B cell (primary cell): ENCODE measurements around the gene DENR. TPM values are rescaled to one million over a fixed set of nuclear protein-coding genes. Genes with fewer than 3 reads are reported as not detected.
A peak's percentile ranks its signal among the peaks of the same experiment; 100 is the strongest.

Experiments used
- ATAC-seq: fragments of 200-7000 bp; cut with Tn5 transposase; one replicate; pipeline ENCODE4 v1.10.0; 2021; ENCODE audit warnings: low read depth, mild to moderate bottlenecking, moderate number of reproducible peaks, moderate library complexity
- CTCF ChIA-PET: fragments of 350-600 bp; sonication (Branson Sonifier 250); formaldehyde crosslinking; loops from one replicate; lab custom pipeline; 2021; ENCODE audit warnings: antibody characterized with exemption, inconsistent platforms; lab: Charles Lee
- POLR2A ChIA-PET: fragments of 350-600 bp; sonication (Branson Sonifier 250); formaldehyde crosslinking; loops from one replicate; lab custom pipeline; 2021; ENCODE audit warnings: antibody characterized with exemption; lab: Charles Lee
- DNase-seq: peaks from one replicate; pipeline ENCODE4 v3.0.0; 2013
- H2AFZ ChIP-seq: 2 replicates; pipeline ENCODE4 v1.6.1; 2012; ENCODE audit warnings: mild to moderate bottlenecking, low read depth, low read length; ENCODE audit not compliant: insufficient read depth, poor library complexity, severe bottlenecking
- H3K27ac ChIP-seq, 2 donors: 1 replicate in 1 of 2; 2 replicates in 1 of 2; pipeline ENCODE4 v1.5.1; 2012 to 2013; ENCODE audit warnings: low read length in 2 of 2, mild to moderate bottlenecking in 2 of 2, moderate library complexity in 1 of 2
- H3K27me3 ChIP-seq, 4 experiments: fragments of 200-600 bp in 1 of 4; sonication (generic) in 1 of 4; replicated peaks in 1 of 4; 1 replicate in 2 of 4; 2 replicates in 2 of 4; pipeline versions ENCODE4 v1.6.1 to v1.7.0; 2013 to 2016; ENCODE audit warnings: low read length in 3 of 4, mild to moderate bottlenecking in 2 of 4, mixed read lengths in 1 of 4, moderate library complexity in 1 of 4; ENCODE audit not compliant: insufficient read depth in 4 of 4, control insufficient read depth in 3 of 4; ENCODE audit errors: control extremely low read depth in 1 of 4
- H3K36me3 ChIP-seq, 2 experiments: replicated peaks in 1 of 2; 1 replicate in 1 of 2; 2 replicates in 1 of 2; pipeline versions ENCODE4 v1.6.1 to v1.7.1; 2013; ENCODE audit warnings: low read length in 1 of 2; ENCODE audit not compliant: insufficient read depth in 2 of 2, control insufficient read depth in 1 of 2; ENCODE audit errors: control extremely low read depth in 1 of 2, extremely low read depth in 1 of 2
- H3K4me1 ChIP-seq, 2 donors: fragments of 200-600 bp in 1 of 2; sonication (generic) in 1 of 2; 1 replicate in 1 of 2; 2 replicates in 1 of 2; pipeline versions ENCODE4 v1.5.1 to v1.6.1; 2013 to 2017; ENCODE audit warnings: low read length in 2 of 2; ENCODE audit not compliant: control insufficient read depth in 2 of 2, insufficient read depth in 2 of 2
- H3K4me2 ChIP-seq: replicated peaks from 2 replicates; pipeline ENCODE3; 2012; ENCODE audit warnings: mild to moderate bottlenecking, low read depth, low read length; ENCODE audit not compliant: poor library complexity, severe bottlenecking
- H3K4me3 ChIP-seq, 5 experiments: fragments of 200-600 bp in 1 of 5; sonication (generic) in 1 of 5; 1 replicate in 3 of 5; 2 replicates in 2 of 5; pipeline versions ENCODE4 v1.5.1 to v1.7.0; 2011 to 2016; ENCODE audit warnings: low read length in 4 of 5, mild to moderate bottlenecking in 4 of 5, low read depth in 2 of 5, control low read depth in 1 of 5, moderate library complexity in 1 of 5; ENCODE audit not compliant: insufficient read depth in 1 of 5; ENCODE audit errors: control extremely low read depth in 1 of 5, extremely low read depth in 1 of 5
- H3K79me2 ChIP-seq: fragments of 200-600 bp; sonication (generic); one replicate; pipeline ENCODE4 v1.6.0; 2016; ENCODE audit warnings: low read length; ENCODE audit not compliant: control insufficient read depth, insufficient read depth
- H3K9ac ChIP-seq: fragments of 200-600 bp; sonication (generic); 2 replicates; pipeline ENCODE4 v1.6.1; 2017; ENCODE audit warnings: mild to moderate bottlenecking, low read length, moderate library complexity
- H3K9me3 ChIP-seq, 3 donors: one replicate each; pipeline versions ENCODE4 v1.6.1 to v1.7.1; 2013; ENCODE audit warnings: low read length in 2 of 3; ENCODE audit not compliant: control insufficient read depth in 2 of 3, insufficient read depth in 1 of 3; ENCODE audit errors: control extremely low read depth in 1 of 3
- H4K20me1 ChIP-seq: 2 replicates; pipeline ENCODE4 v1.6.0; 2012; ENCODE audit warnings: mild to moderate bottlenecking, low read length; ENCODE audit not compliant: insufficient read depth, control insufficient read depth, poor library complexity, severe bottlenecking
- H3K27ac Mint-ChIP-seq: one replicate; pipeline ENCODE4 v1.8.0; 2021; ENCODE audit warnings: mixed read lengths
- H3K27me3 Mint-ChIP-seq: one replicate; pipeline ENCODE4 v1.8.0; 2021; ENCODE audit warnings: mixed read lengths
- H3K4me1 Mint-ChIP-seq: one replicate; pipeline ENCODE4 v1.8.0; 2021; ENCODE audit warnings: mixed read lengths
- H3K4me3 Mint-ChIP-seq: one replicate; pipeline ENCODE4 v1.8.0; 2021; ENCODE audit warnings: mixed read lengths
- H3K9me3 Mint-ChIP-seq: one replicate; pipeline ENCODE4 v1.8.0; 2022; ENCODE audit warnings: mixed read lengths; ENCODE audit not compliant: insufficient read depth
- EZH2 ChIP-seq: IDR thresholded peaks from 2 replicates; pipeline ENCODE4 v1.6.1; 2012; ENCODE audit warnings: borderline replicate concordance, low read depth, mild to moderate bottlenecking, moderate library complexity, low read length; ENCODE audit not compliant: insufficient read depth, poor library complexity, severe bottlenecking
- WGBS: methylation state at CpG from one replicate; pipeline ENCODE4 v1.1.5; 2013; ENCODE audit warnings: missing lambda C conversion rate; ENCODE audit not compliant: insufficient coverage; 5-methylcytosine and 5-hydroxymethylcytosine counted together
- intact Hi-C: fragments of 100-400 bp; cut with micrococcal nuclease; formaldehyde crosslinking; loops from one replicate; pipeline ENCODE4 v1.10.0; 2022
- polyA plus RNA-seq: library from polyadenylated mRNA; depleted of rRNA; stranded (reverse); fragments of >200 nt; gene quantifications from 2 replicates; pipeline ENCODE4 v1.2.3, GENCODE V29; 2012
- total RNA-seq, 2 donors: library from RNA; stranded (reverse); fragments of 120-200 nt in 1 of 2; gene quantifications; 1 replicate in 1 of 2; 2 replicates in 1 of 2; pipeline versions ENCODE4 v1.2.3 to v1.2.4, GENCODE V29; 2013 to 2022
- TF ChIP-seq, protein P1 (sequence below): fragments of 200-600 bp; IDR thresholded peaks from one replicate; pipeline ENCODE4 v1.8.0; 2022; ENCODE audit warnings: antibody characterized with exemption, mild to moderate bottlenecking

Gene DENR
- total and polyA plus RNA-seq, 2 donors (not counting 1 experiment from before 2014, with no cell fraction given), result 14.0 to 54.5 TPM

- H3K4me3 Mint-ChIP-seq, result peak overlapping the region; percentile 96
- no peak for ATAC-seq
- Histone ChIP-seq H2AFZ (peak overlapping the region; percentile 88), H3K27me3 (no peaks in the 10 kb centered on the region), H3K79me2 (peaks cover 43% of the 10 kb centered on the region), H3K9me3 (no peaks in the 10 kb centered on the region), H3K4me1 (peaks cover 13 to 23% of the 10 kb centered on the region in 2 donors), H4K20me1 (peaks cover 11% of the 10 kb centered on the region), H3K4me3 (peak overlapping the region; percentile 60 to 83 (median 77)), H3K27ac (peak overlapping the region; percentile 75 to 90), H3K9ac (peak overlapping the region; percentile 82), H3K36me3 (peaks cover 0 to 45% of the 10 kb centered on the region in 2 experiments), H3K4me2 (peak overlapping the region; percentile 75)
- ChIA-PET POLR2A (interaction anchor here (0.6 to 1.7 kb wide), 4 partner anchors 21 to 207 kb away, joined by 3 to 4 read pairs (median 3); partner anchors contain the start of gene CCDC62), CTCF (interaction anchor here (0.6 to 3.1 kb wide), 7 partner anchors 18 to 354 kb away, joined by 3 to 48 read pairs (median 4); no protein-coding TSS in a partner anchor)
- peak overlapping the region; percentile 94 for H3K27ac Mint-ChIP-seq
- WGBS, result 0% methylated on average over 4 of the region's 5 CpGs
- intact Hi-C loops, result loop anchor here (2.0 to 5.0 kb wide), 3 partner anchors 22 to 416 kb away; partner anchors contain the start of genes ABCB9 and CCDC62
- TF ChIP-seq EZH2, result no peak
- TF ChIP-seq, protein P1, sequence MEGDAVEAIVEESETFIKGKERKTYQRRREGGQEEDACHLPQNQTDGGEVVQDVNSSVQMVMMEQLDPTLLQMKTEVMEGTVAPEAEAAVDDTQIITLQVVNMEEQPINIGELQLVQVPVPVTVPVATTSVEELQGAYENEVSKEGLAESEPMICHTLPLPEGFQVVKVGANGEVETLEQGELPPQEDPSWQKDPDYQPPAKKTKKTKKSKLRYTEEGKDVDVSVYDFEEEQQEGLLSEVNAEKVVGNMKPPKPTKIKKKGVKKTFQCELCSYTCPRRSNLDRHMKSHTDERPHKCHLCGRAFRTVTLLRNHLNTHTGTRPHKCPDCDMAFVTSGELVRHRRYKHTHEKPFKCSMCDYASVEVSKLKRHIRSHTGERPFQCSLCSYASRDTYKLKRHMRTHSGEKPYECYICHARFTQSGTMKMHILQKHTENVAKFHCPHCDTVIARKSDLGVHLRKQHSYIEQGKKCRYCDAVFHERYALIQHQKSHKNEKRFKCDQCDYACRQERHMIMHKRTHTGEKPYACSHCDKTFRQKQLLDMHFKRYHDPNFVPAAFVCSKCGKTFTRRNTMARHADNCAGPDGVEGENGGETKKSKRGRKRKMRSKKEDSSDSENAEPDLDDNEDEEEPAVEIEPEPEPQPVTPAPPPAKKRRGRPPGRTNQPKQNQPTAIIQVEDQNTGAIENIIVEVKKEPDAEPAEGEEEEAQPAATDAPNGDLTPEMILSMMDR, result no peak
- H3K4me1 Mint-ChIP-seq, result peaks cover 48% of the 10 kb centered on the region
- DNase-seq, result no peak
- H3K9me3 Mint-ChIP-seq, result no peaks in the 10 kb centered on the region
- H3K27me3 Mint-ChIP-seq, result no peaks in the 10 kb centered on the region
These were observed 661 bp downstream of the DENR start for GRCh38 chr12:122753319-122753650.

- Histone ChIP-seq H4K20me1 (peaks cover 25% of the 10 kb centered on the region), H3K4me2 (no peak overlapping the region), H3K4me3 (no peak overlapping the region), H3K27me3 (no peaks in the 10 kb centered on the region), H3K36me3 (peaks cover 2 to 57% of the 10 kb centered on the region in 2 experiments), H3K4me1 (peaks cover 13 to 23% of the 10 kb centered on the region in 2 donors), H3K79me2 (peaks cover 52% of the 10 kb centered on the region), H2AFZ (no peak overlapping the region), H3K9ac (no peak overlapping the region), H3K27ac (no peak overlapping the region), H3K9me3 (no peaks in the 10 kb centered on the region)
- no peak for DNase-seq
- intact Hi-C loops, result loop anchor here (5.0 kb wide), 1 partner anchor 417 kb away; no protein-coding TSS in a partner anchor
- ChIA-PET CTCF (no interaction called here), POLR2A (interaction anchor here (0.6 kb wide), 1 partner anchor 379 kb away, joined by 10 read pairs; no protein-coding TSS in a partner anchor)
- peaks cover 48% of the 10 kb centered on the region for H3K4me1 Mint-ChIP-seq
- no peaks in the 10 kb centered on the region for H3K9me3 Mint-ChIP-seq
- H3K27me3 Mint-ChIP-seq, result no peaks in the 10 kb centered on the region
- ATAC-seq, result no peak
- no peak for TF ChIP-seq EZH2
- TF ChIP-seq, protein P1, result no peak
- H3K27ac Mint-ChIP-seq, result peak overlapping the region; percentile 20
- no peak overlapping the region for H3K4me3 Mint-ChIP-seq
- 100% methylated on average over 1 of the region's 1 CpG for WGBS
These were observed 2.2 kb downstream of the DENR start for GRCh38 chr12:122754790-122755189.
